NCI-H1048 (cell line): ENCODE measurements around the gene APOD.

Source experiments
- DNase-seq: peaks from one replicate; lab custom pipeline; 2025; lab: John Stamatoyannopoulos, UW

APOD gene

DNA sequence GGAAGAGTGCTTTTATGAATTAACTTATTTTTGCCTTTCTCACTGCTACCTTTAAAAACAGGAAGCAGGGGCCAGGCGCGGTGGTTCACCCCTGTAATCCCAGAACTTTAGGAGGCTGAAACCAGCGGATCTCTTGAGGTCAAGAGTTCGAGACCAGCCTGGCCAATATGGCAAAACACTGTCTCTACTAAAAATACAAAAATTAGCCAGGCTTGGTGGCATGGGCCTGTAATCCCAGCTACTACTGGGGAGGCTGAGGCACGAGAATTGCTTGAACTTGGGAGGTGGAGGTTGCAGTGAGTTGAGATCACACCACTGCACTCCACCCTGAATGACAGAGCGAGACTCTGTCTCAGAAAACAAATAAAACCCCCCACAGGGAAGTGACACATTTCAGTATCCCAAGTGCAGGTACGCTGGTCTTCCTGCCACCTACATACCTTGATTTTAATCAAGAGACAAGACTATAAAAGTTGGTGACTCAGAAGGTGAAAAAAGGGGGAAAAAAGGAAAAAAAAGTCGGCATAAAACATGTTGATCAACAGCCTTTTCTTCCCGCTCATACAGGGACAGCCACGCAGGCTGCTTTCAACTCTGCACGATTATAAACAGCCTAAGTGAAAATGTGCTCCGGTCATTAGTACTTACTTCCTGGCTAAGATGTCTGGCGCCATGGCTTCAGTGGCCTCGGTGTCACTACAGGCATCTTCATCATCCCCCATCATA, 59.4 kb downstream of the APOD start:
- no peak for DNase-seq

DNA sequence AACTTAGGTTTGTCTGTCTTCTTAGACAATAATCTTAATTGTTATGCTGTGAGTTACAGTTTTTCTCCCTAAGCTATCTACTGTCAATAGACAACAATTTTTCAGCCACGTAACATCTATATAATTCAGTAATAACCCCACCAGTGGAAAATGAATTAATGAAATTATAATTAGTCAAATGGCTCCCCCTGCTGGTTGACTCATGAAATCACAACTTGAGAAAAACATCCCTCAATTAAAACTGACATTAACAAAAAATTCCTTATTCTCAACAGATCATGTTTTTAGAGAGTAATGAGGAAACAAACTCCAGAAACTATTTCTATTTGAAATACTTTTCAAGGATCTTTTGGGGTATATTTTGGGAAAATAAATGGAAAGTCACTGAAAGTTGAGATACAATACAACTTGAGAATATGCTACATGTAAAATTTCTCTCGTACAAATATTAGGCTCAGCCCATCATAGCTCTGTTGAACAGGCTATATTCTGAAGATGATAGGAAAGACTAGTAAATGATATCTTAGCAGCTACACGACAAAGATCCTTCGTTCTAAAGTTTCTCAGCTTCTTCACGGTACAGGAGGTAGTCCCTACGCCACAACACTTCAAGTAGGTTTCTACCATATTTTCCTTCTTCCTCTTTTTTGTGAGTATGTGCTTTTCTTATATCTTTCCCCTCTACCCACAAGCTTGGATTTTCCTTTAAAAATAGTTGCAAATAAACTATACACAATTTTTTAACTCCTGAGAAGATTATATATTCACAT, 61.3 kb downstream of the APOD start:
- peak; percentile 20 for DNase-seq
